ENCODE data around the gene HRAS.

The HRAS gene

DNA sequence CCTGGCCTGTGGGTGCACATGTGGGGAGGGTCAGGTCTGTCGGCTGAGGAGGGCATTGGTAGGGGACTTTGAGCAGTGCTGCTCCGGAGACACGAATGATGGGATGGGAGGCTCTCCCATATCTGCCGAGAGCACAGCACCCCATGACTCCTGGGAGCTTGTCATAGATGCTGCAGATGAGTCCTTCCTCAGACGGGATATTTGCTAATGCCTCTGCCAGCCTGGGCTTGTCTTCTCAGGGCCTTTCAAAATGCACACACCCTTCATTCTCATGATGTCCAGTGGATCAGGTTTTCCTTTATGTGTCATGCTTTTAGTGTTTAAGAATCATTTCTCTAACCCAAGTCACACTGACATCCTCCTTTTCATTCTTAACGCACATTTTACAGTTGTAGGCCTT, 20.2 kb downstream of the HRAS start:
- Histone ChIP-seq H3K27ac (ENCODE audit: low read depth, low read length) (no peak overlapping the region), H3K4me1 (ENCODE audit: insufficient read depth, low read length) (no peaks in the 10 kb centered on the region), H3K9me3 (ENCODE audit: insufficient read depth, low read depth, low read length) (peaks cover 8% of the 10 kb centered on the region; the same call in 1 of the 2 replicates), H3K4me3 (ENCODE audit: low read length) (no peak overlapping the region), H3K27me3 (ENCODE audit: insufficient read depth, low read length) (no peaks in the 10 kb centered on the region), H3K36me3 (ENCODE audit: insufficient read depth, low read length) (peaks cover 5% of the 10 kb centered on the region), H3K9ac (ENCODE audit: low read depth, low read length) (no peak overlapping the region)
- WGBS: 96% methylated on average over 6 of the region's 6 CpGs

DNA sequence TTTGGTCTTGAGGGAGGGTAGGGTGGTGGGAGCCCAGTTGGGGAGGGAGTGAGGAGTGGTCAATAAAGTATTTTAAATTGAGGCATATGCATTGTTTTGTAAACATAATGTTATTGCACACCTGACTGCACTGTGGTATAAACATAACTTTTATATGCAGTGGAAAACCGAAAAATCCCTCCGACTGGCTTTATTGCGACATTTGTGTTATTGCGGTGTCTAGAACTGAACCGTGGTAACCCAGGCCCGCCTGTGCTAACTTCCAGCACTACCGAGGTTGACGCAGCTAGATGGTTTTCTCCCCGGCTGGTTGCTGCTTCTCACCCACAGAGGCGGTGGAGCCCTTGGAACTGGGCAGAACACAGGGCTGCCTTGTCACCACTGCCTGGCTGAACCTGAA, 20.8 kb downstream of the HRAS start:
- no peak overlapping the region for H3K27ac ChIP-seq (ENCODE audit: low read depth, low read length)
- peaks cover 10% of the 10 kb centered on the region for H3K36me3 ChIP-seq (ENCODE audit: insufficient read depth, low read length)
- H3K27me3 ChIP-seq (ENCODE audit: insufficient read depth, low read length): no peaks in the 10 kb centered on the region
- H3K9me3 ChIP-seq (ENCODE audit: insufficient read depth, low read depth, low read length): peaks cover 8% of the 10 kb centered on the region; the same call in 1 of the 2 replicates
- H3K4me1 ChIP-seq (ENCODE audit: insufficient read depth, low read length): no peaks in the 10 kb centered on the region
- no peak overlapping the region for H3K4me3 ChIP-seq (ENCODE audit: low read length)
- WGBS: 95% methylated on average over 10 of the region's 10 CpGs
- no peak overlapping the region for H3K9ac ChIP-seq (ENCODE audit: low read depth, low read length)

DNA sequence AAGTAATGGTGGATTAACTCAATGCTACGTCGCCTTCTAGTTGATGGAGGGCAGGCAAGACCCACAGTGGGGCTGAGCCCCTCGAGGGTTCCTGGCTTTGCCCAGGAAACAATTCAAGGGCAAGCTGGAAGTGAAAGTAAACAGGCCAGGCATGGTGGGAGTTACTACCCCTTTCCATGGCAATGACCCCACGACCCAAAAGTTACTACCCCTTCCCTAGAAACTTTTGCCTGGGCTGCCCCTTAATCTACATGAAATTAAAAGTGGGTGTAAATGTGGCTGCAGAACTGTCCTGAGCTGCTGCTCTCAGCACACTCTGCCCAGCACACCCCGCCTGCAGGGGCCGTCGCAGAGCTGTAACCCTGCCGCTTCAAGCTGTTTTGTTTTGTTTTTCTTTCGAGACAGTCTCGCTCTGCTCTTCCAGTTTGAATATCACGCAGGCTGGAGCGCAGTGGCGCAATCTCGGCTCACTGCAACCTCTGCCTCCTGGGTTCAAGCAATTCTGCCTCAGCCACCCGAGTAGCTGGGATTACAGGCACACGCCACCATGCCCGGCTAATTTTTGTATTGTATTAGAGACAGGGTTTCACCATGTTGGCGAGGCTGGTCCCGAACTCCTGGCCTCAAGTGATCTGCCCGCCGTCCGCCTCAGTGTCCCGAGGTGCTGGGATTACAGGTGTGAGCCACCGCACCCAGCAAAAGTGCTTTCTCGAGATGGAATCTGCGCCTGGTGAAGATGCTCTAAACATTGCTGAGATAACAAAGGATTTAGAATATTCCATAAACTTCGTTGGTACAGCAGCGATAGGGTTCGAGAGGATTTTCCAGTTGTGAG, 22.4 kb downstream of the HRAS start:
- Histone ChIP-seq H3K27me3 (ENCODE audit: insufficient read depth, low read length) (no peaks in the 10 kb centered on the region), H3K36me3 (ENCODE audit: insufficient read depth, low read length) (peaks cover 15% of the 10 kb centered on the region), H3K9ac (ENCODE audit: low read depth, low read length) (no peak overlapping the region), H3K4me3 (ENCODE audit: low read length) (no peak overlapping the region), H3K4me1 (ENCODE audit: insufficient read depth, low read length) (no peaks in the 10 kb centered on the region), H3K9me3 (ENCODE audit: insufficient read depth, low read depth, low read length) (peaks cover 8% of the 10 kb centered on the region; the same call in 1 of the 2 replicates), H3K27ac (ENCODE audit: low read depth, low read length) (no peak overlapping the region)
- WGBS: 94% methylated on average over 29 of the region's 29 CpGs

DNA sequence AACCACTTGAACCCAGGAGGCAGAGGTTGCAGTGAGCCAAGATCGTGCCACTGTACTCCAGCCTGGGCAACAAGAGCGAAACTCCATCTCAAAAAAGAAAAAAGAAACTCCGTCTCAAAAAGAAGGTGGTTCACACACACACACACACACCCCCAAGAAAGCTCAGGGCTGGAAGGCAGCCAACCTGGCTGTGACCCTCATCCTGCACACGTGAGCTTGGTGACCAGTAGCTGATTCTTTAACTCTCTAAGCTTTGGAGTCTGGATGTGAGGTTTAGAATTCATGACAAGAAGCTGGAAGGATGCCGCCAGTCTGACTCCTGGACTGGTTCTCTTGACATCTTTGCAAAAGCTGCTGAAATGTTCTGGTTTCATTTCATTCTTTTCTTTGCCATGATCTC, 26.4 kb downstream of the HRAS start:
- H3K4me3 ChIP-seq (ENCODE audit: low read length): no peak overlapping the region
- H3K27me3 ChIP-seq (ENCODE audit: insufficient read depth, low read length): peaks cover 5% of the 10 kb centered on the region; the same call in 1 of the 2 replicates
- no peaks in the 10 kb centered on the region for H3K4me1 ChIP-seq (ENCODE audit: insufficient read depth, low read length)
- no peak overlapping the region for H3K9ac ChIP-seq (ENCODE audit: low read depth, low read length)
- 93% methylated on average over 5 of the region's 5 CpGs for WGBS
- H3K27ac ChIP-seq (ENCODE audit: low read depth, low read length): no peak overlapping the region
- H3K9me3 ChIP-seq (ENCODE audit: insufficient read depth, low read depth, low read length): no peaks in the 10 kb centered on the region
- peaks cover 15% of the 10 kb centered on the region for H3K36me3 ChIP-seq (ENCODE audit: insufficient read depth, low read length)

DNA sequence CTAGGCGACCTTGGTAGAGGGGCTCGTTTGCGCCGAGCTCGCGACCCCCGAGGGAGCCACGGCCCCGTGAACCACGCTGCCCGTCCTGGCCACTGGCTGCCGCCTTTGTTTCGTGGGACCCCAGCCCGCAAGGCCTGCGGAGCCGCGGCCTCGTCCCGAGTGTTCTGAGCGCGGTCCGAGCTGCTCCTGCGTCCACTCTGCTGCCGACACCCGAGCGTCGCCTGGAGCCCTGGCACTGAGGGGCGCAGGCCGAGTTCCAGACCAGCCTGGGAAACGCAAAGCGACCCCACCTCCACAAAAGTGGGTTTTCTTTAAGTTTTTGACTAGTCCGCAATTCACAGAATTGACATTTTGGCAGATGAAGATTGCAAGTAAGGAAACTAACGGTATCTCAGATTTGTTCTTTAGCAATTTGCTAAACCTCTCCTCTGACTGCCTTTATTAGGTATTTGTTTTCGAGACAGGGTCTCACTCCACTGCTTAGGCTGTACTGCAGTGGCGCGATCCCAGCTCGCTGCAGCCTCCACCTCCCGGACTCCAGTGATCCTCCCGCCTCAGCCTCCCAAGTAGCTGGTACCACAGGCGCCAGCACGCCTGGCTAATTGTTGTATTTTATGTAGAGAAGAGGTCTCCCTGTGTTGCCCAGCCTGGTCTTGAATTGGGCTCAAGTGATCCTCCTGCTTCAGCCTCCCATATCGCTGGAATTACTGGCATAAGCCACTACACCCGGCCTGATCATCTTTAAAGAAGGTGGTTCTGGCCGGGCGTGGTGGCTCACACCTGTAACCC, 27.5 kb downstream of the HRAS start:
- Histone ChIP-seq H3K9ac (ENCODE audit: low read depth, low read length) (peak overlapping the region; percentile 84), H3K9me3 (ENCODE audit: insufficient read depth, low read depth, low read length) (no peaks in the 10 kb centered on the region), H3K27ac (ENCODE audit: low read depth, low read length) (no peak overlapping the region), H3K27me3 (ENCODE audit: insufficient read depth, low read length) (peaks cover 6% of the 10 kb centered on the region; the same call in 1 of the 2 replicates), H3K4me1 (ENCODE audit: insufficient read depth, low read length) (no peaks in the 10 kb centered on the region), H3K36me3 (ENCODE audit: insufficient read depth, low read length) (peaks cover 13% of the 10 kb centered on the region), H3K4me3 (ENCODE audit: low read length) (peak overlapping the region; percentile 84)
- WGBS: 39% methylated on average over 45 of the region's 45 CpGs

DNA sequence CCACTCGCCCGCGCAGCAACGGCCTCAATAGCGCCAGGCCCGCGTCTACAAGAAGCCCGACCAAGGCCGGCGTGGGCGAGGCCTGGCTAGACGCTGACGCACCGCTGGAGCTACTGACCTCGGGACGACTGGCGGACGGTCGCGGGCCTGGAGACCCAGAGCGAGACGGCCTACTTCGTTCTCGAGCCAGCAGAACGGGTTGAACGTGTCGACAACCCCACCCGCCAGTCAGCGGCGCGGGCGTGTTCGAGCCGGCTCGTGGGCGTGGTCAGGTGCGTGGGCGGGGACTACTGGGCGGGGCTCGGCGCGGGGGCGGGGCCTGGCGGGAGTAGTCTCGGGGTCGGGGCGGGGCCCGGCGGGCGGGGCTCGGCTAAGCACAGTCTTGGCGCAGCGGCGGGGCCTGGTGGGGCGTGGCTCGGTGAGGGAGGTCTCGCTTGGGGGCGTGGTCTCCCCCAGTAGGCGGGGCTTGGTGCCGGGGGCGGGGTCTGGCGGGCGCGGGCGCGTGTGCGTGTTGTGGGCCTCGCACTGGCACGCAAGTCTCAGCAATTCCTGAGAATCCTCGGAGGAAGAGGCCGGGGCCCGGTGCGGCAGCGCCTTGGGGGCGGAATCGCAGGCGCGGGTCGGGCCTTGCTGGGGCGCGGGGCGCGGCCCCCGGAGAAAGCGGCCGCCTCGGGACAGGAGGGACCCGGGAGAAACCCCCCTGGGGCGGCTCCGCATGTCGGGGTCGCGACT, 28.2 kb downstream of the HRAS start, which contains the start of gene RNH1:
RNH1 (minus strand) TSS at position 248 of the 732 bp plus-strand sequence. CDS start 5,080 bp downstream, outside the sequence.
- H3K36me3 ChIP-seq (ENCODE audit: insufficient read depth, low read length): peaks cover 13% of the 10 kb centered on the region
- peak within 1 kb of the TSS; percentile 84 for H3K4me3 ChIP-seq (ENCODE audit: low read length)
- no peaks in the 10 kb centered on the region for H3K4me1 ChIP-seq (ENCODE audit: insufficient read depth, low read length)
- peaks cover 6% of the 10 kb centered on the region; the same call in 1 of the 2 replicates for H3K27me3 ChIP-seq (ENCODE audit: insufficient read depth, low read length)
- H3K27ac ChIP-seq (ENCODE audit: low read depth, low read length): peak within 1 kb of the TSS; percentile 98
- under 1% methylated on average over 93 of the region's 93 CpGs for WGBS
- peak within 1 kb of the TSS; percentile 92 for H3K9ac ChIP-seq (ENCODE audit: low read depth, low read length)
- H3K9me3 ChIP-seq (ENCODE audit: insufficient read depth, low read depth, low read length): no peaks in the 10 kb centered on the region

DNA sequence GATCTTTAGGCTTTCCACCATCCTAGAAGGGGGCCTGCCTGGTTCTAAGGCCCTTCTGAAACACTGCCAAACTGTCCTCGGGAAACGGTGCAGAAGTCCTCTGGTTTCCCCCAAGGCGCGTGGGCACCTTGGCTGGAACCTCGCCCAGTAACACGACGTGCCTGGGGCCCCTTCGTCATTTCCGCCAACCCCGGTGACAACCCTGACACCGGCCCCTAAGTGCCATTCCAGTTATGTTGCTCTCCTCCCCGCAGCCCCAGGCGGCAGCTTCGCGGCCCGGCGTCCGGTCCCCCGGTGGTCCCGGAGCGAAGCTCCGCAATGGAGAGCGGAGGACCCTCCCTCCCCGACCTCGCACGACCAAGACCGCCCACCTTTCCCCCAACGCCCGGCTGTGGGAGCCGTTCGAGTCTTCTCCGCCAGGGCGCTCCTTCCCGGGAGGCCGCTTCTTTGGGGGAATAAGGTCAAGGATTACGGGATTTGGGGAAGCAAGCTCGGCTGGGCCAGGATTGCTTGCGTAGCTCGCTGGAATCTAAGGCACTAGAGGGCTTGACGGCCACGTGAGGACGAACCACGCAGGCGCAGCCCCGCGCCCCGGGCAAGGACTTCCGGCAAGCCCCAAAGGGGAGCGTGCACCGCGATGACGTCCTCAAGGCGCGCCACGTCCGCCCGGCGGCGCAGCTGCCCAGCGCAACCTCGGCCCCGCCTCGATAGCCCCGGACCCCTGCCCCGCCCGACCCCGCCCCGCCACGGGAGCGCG, 29.0 kb downstream of the HRAS start:
- under 1% methylated on average over 71 of the region's 71 CpGs for WGBS
- H3K4me3 ChIP-seq (ENCODE audit: low read length): peak overlapping the region; percentile 72
- H3K9me3 ChIP-seq (ENCODE audit: insufficient read depth, low read depth, low read length): no peaks in the 10 kb centered on the region
- no peaks in the 10 kb centered on the region for H3K4me1 ChIP-seq (ENCODE audit: insufficient read depth, low read length)
- peaks cover 6% of the 10 kb centered on the region; the same call in 1 of the 2 replicates for H3K27me3 ChIP-seq (ENCODE audit: insufficient read depth, low read length)
- H3K9ac ChIP-seq (ENCODE audit: low read depth, low read length): peak overlapping the region; percentile 92
- H3K36me3 ChIP-seq (ENCODE audit: insufficient read depth, low read length): peaks cover 16% of the 10 kb centered on the region
- H3K27ac ChIP-seq (ENCODE audit: low read depth, low read length): peak overlapping the region; percentile 98

DNA sequence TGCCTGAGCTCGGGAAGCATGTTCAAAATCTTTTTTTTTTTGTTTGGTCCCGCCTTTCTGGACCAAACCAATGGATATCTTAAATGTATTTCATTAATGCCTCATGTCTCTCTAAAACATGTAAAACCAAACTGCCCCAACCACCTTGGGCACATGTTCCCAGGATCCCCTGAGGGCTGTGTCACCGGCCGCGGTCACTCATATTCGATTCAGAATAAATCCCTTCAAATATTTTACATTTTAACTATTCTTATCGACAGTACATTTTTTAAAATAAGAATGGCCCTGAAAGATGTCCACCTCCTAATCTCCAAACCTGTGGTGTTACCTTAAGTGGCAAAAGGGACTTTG, 30.4 kb downstream of the HRAS start:
- no peaks in the 10 kb centered on the region for H3K9me3 ChIP-seq (ENCODE audit: insufficient read depth, low read depth, low read length)
- 76% methylated on average over 7 of the region's 7 CpGs for WGBS
- H3K4me1 ChIP-seq (ENCODE audit: insufficient read depth, low read length): no peaks in the 10 kb centered on the region
- H3K36me3 ChIP-seq (ENCODE audit: insufficient read depth, low read length): peaks cover 23% of the 10 kb centered on the region
- peaks cover 6% of the 10 kb centered on the region; the same call in 1 of the 2 replicates for H3K27me3 ChIP-seq (ENCODE audit: insufficient read depth, low read length)
- H3K9ac ChIP-seq (ENCODE audit: low read depth, low read length): 0 out of 2 replicates have a peak overlapping the region, but pooled peaks have one; percentile 39
- H3K27ac ChIP-seq (ENCODE audit: low read depth, low read length): no peak overlapping the region
- H3K4me3 ChIP-seq (ENCODE audit: low read length): peak overlapping the region; percentile 72

DNA sequence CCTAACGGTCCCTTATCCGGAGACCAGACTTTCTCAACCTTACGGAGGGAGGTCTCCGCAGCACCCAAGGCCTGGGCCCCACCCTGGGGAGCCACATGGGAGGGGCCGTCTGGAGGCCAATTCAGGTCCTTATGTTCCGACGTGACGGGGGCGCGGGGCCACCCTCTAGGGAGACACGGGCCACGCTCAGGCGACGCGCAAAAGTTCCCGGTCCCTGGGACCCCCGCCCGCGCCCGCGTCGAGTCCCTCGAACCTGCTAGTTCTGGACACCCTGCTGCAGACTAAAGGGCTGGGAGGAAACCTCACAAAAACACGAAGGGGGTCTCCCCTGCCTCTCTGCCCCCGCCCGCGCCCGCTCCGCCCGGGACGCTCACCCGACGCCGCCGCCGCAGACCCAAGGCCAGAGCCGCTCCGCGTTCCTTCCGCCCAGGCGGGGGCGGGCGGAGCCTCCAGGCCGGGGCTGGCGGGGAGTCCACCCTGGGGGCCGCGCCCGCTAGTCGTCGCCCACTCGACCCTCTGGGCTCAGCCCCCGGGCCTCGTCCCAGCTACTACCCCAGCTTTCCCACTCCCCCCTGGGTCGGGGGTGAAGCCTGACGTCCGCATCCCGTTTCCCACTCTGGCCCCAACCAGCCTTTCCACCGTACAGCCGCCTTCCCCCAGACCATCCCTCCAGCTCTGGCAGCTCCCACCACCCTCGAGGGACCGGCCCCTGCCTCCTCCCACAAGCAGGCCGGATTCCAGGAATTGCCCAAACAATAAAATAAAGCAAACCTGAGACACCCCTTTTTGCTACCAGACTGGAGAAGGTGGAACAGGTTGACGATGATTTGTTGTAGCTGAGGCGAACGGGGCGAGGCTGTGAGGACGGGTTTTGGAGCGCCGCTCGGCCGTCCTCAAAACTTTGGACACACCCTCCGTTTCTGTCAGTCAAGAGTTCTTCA, 31.1 kb downstream of the HRAS start:
- peak overlapping the region; percentile 39; the same call in 1 of the 2 replicates for H3K9ac ChIP-seq (ENCODE audit: low read depth, low read length)

More for the DNA sequence above, 31.1 kb downstream of the HRAS start:
- Histone ChIP-seq H3K9me3 (ENCODE audit: insufficient read depth, low read depth, low read length) (no peaks in the 10 kb centered on the region), H3K36me3 (ENCODE audit: insufficient read depth, low read length) (peaks cover 25% of the 10 kb centered on the region), H3K4me3 (ENCODE audit: low read length) (peak overlapping the region; percentile 72), H3K27ac (ENCODE audit: low read depth, low read length) (no peak overlapping the region), H3K4me1 (ENCODE audit: insufficient read depth, low read length) (no peaks in the 10 kb centered on the region), H3K27me3 (ENCODE audit: insufficient read depth, low read length) (peaks cover 6% of the 10 kb centered on the region; the same call in 1 of the 2 replicates)
- 23% methylated on average over 72 of the region's 72 CpGs for WGBS

Measured in HUES64 (cell line).